NCI-H146 (cell line): ENCODE results near the gene EEPD1.
"Not testable (repeated sequence)": the region's sequence is repeated elsewhere in the genome, so short reads cannot be mapped to it uniquely, and the experiment has no call there.

Experiments
- DNase-seq: peaks from one replicate; lab custom pipeline; 2025; lab: John Stamatoyannopoulos, UW

Gene EEPD1

DNA sequence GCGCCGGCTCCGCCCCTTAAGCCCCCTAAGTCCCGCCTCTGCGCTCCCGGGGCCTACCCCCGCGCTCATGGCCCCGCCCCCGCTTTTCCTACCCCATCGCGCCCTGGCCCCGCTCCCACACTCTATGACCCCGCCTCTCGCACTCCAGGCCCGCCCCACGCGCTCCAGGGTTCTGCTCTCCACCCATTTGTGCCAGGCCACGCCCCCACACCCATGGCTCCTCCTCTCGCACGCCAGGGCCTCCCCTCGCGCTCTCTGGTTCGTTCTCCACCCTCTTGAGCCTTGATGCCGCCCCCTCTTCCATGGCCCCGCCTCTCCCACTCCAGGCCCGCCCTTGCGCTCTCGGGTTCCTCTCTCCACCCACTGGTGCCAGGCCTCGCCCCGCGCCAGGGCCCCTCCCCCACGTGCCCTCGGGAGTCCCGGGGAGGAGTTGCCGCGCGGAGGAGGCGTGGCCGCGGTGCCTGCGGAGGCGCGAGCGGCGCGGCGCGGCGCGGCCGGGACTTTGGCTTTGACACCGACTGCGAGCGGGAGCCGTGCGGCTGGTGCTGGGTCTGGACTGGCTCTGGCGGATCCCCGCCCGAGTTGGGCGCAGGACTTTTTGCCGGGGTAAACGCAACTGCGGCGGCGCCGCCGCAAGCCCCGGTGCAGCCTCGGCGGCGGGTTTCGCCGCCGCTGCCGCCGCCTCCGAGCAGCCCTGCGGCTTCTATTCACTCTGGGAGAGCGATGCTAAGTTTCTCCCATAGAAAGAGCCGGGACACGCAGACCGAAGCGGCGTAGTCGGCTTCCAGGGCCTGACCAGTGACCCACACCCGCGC lies at the start of gene EEPD1:
Gene EEPD1, plus strand, starts transcription at position 499 of the 815 bp plus-strand sequence. CDS start 1,071 bp downstream, outside the sequence.
- peak; percentile 99 for DNase-seq

GRCh38 chr7:36103837-36104561 lies 49.1 kb upstream of the EEPD1 start:
- no peak for DNase-seq

DNA sequence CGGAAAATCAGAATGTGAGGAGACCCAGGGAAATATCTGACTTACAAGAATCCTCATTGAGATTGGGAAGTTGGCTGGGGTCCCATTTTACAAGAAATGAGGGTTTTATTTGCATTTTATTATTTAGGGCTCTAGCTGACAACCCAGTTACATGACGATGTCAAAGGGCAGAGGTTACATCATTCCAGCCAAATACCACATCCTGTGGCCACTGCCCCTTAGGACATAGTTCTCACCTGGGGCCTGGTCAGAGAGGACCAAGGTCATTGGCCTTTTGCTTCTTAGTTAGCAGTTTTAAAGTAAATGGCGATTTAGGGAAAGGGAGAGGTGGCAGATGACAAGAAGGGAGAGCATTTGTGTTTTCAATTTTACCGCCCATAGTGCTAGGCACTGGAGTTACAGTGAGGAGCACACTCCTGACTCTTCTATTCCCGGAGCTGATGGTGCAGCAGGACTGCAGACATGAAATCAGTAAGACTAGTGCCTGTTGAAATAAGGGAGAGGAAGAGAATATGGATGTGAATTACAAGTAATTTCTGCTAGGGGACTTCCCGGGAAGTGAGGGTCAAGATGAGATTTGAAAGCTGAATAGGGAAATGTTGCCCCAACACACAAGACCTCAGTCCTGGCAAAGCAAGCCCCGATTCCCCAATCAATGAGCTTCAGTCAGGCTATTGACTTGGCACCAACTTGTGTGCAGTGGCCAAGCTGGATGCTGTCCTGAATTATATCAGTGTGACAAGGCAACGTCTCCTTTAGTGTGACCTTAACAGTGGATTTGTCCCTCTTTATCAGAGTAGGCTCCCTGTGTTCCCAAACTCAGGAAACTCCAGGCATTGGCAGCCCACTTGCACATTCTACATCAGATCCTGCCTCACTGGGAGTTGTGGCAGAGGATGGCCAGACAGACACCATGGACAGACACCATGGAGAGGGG lies 45.8 kb upstream of the EEPD1 start:
- DNase-seq: not testable (repeated sequence)

- no peak for DNase-seq
Observed at GRCh38 chr7:36107926-36108631, 45.0 kb upstream of the EEPD1 start.

DNA sequence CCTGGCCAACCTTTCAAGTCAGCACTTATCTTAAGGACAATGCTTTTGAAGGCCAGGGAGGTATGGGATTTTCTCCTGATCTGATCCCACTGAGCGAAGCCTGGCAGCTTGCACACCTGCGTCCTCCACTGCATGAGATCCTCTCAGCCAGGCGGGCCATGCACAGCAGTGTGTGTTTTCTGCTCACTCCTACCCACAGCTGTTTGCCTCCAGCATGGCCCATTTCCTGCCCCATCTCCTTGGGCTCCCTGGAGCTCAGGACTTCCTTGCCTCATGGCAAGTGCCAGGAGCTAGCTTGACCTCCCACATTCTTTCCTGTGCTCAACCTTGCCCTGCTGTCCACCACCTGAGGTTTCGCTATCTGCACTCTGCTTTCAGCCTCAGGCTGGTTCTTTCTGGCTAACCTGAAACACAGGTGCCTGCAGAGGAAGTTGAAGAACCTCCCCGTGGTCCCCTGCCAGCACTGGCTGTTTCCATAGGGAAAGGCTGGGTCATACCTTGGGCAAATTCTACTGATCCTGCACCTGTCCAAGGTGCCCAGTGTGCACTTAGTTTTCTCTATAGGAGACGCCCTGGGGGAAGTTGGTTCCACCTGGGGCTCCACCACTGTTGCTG lies 43.9 kb upstream of the EEPD1 start:
- peak; percentile 93 for DNase-seq

GRCh38 chr7:36110584-36110983 lies 42.5 kb upstream of the EEPD1 start:
- DNase-seq: no peak

DNA sequence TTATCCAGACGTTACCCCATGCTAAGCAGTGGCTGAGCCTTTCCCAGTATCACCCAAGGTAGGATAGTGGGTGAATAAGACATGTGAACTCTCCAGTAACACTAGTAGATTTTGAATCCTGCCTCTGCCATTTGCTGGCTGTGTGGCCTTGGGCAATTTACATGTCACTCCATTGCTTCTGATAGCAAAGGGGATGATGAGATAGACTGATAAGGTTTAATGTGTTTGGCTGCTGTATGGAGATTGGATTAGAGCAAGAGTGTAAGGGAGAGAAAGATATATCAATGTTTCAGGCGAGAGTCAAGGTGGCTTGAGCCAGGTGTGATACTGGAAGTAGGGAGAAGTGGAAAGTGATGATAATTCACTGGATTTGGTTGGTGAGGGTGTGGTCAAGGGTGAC lies 40.1 kb upstream of the EEPD1 start:
- no peak for DNase-seq

GRCh38 chr7:36114355-36114754 lies 38.7 kb upstream of the EEPD1 start:
- DNase-seq: no peak

GRCh38 chr7:36115448-36116321 lies 37.4 kb upstream of the EEPD1 start:
- no peak for DNase-seq

DNA sequence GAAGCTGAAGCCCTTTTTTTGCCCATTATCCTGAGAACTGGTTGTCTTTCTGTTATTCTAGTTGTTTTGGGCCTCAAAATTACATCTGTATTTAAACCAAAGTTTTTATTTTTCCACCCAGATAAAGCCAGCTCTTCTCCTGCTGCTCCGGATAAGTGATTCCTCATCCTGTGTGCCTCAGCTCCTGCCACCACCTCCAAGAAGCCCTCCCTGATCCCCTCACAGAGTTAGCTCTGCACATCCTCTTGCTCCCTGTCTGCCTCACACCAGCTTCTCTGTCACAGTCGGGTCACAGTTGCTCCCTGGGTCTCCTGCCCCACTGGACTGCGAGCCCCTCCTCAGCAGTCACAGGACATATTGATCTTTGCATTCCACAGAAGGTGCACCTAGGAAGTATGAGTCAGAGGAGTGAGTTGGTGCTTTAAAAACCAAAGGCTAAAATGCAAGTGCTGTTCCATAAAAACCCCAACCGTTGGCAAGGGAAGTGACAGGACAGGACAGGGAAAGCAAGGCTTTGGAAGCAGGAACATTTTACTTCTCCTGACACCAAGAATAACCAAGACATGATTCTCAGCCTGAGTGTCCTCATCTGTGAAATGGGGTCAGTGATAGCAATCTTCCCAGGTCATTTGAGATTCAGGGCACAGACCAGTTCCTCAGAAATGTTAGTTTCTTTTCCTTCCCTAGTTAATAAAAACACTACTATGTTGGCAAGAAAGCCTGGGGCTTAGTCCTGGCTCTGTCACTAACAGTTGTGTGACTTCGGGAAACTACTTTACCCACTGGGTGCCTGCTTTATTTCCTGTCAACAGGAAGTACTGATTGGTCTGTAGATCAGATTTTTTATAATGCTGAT lies 36.5 kb upstream of the EEPD1 start:
- DNase-seq: no peak

DNA sequence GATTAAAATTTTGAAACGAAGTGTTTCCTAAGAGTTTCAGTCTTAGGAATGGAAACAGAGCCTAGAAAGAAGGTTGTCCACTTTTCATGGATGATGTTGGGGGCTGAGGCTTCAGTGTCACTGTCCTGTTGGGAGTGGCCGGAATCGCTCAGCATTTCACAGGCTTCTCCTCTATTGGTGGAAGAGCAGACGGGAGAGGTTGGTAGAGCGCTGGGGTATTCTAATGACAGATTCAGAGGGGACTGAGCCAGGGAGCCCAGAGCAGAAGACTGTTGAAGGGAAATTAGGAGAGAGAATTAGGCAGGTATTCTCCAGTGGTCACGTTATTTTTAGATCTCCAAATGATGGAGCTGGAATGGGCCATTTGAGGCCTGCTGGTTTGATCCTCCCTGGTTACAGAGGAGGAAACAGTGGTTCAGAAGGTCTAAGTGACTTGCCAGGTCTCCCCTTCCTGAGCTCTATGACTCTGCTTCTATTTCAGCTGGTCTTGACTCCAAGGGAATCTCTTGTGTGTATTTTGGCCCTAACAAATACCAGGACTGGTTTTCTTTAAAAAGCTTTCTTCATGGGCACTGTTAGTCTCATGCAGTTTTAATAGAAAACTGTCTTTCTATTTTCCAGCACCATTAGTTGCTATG lies 35.7 kb upstream of the EEPD1 start:
- no peak for DNase-seq

GRCh38 chr7:36118344-36118743 lies 34.7 kb upstream of the EEPD1 start:
- no peak for DNase-seq

DNA sequence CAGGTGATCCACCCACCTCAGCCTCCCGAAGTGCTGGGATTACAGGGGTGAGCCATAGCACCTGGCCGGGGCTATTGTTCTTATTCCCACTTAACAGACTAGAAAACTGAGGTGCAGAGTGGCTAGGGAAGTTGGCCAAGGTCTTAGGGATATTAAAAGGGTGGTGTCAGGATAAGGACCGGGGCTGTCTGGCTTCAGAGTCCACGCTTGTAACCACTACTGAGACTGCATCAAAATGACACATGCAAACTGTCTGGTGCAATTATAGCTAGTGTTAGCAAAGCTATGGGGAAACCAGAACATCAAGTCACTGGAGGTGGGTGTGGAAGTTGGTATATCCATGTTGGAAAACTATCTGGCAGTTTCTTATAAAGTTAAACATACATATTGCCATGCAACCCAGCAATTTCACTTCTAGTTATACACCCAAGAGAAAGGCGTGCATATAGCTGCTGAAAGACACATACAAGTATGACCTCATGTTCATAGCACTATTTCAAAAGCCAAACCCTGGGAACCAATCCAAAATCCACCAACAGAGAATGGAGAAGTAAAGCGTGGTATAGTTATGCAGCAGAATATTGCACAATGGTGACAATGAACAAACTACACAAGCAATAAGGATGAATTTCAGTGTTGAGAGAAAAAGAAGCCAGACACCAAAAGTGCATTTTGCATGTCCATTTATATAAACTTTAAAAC lies 33.9 kb upstream of the EEPD1 start:
- DNase-seq: no peak

DNA sequence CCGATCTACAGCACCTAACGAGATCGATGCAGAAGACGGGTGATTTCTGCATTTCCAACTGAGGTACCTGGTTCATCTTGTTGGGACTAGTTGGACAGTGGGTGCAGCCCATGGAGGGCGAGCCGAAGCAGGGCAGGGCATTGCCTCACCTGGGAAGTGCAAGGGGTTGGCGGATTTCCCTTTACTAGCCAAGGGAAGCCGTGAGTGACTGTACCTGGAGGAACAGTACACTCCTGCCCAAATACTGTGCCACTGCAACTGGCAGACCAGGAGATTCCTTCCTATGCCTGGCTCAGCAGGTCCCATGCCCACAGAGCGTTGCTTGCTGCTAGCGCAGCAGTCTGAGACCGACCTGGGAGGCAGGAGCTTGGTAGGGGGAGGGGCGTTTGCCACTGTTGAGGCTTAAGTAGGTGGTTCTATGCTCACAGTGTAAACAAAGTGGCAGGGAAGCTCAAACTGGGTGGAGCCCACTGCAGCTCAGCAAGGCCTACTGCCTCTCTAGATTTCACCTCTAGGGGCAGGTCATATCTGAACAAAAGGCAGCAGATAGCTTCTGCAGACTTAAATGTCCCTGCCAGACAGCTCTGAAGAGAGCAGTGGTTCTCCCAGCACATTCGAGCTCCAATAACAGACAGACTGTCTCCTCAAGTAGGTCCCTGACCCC lies 32.9 kb upstream of the EEPD1 start:
- not testable (repeated sequence) for DNase-seq

- DNase-seq: not testable (repeated sequence)
Observed at GRCh38 chr7:36125630-36126029, 27.4 kb upstream of the EEPD1 start.

DNA sequence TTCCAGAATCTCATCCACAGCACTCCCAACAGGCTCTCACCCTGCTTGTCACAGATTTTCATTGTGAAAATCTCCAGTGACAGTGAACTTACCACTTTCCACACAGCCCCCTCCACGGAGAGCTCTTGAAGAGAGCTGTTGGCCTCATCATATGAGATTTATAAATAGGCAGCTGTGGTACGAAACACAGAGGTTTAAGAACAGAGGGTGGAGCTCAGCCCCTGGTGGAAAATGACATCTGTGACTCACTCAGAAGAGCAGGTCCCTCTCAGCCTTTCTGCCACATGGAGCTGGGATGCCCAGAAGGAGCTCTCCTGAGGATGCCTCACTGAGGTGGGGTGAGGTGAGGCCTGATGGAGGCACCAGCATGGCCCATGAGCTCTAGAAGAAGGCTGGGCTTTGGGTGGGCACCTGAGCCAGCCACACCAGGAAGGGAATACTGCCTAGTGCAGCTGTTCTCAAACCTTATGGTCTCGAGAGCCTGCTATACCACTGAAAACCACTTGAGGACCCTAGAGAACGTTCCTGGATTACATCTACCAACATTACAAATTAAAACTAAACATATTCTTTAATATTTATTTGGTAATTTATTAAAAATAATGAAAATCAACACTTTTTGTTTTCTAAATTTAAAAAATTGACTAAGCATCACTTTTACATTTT lies 25.8 kb upstream of the EEPD1 start:
- no peak for DNase-seq
